HG03575 (cell line): ENCODE measurements around the gene HTRA1.

Experiments
- ATAC-seq: cut with Tn5 transposase; IDR thresholded peaks from one replicate; pipeline ENCODE4 v1.9.1; 2021; ENCODE audit not compliant: unreplicated experiment, insufficient number of reproducible peaks, low FRiP score; ENCODE audit errors: extremely low read depth

The HTRA1 gene

GRCh38 chr10:122468926-122469781, 7.8 kb downstream of the HTRA1 start:
- no peak for ATAC-seq

- ATAC-seq, result no peak
These were observed 8.5 kb downstream of the HTRA1 start for GRCh38 chr10:122469848-122470247.

- ATAC-seq, result no peak
These were observed 10.3 kb downstream of the HTRA1 start for GRCh38 chr10:122471531-122472177.

- no peak for ATAC-seq
These were observed 11.8 kb downstream of the HTRA1 start for GRCh38 chr10:122473116-122473515.

- no peak for ATAC-seq
These were observed 12.9 kb downstream of the HTRA1 start for GRCh38 chr10:122474131-122474818.

- ATAC-seq, result no peak
These were observed 13.7 kb downstream of the HTRA1 start for GRCh38 chr10:122475100-122475499.

- ATAC-seq, result no peak
These were observed 14.4 kb downstream of the HTRA1 start for GRCh38 chr10:122475591-122476332.

GRCh38 chr10:122476333-122476695, 15.0 kb downstream of the HTRA1 start:
- ATAC-seq, result no peak

GRCh38 chr10:122477436-122477835, 16.1 kb downstream of the HTRA1 start:
- no peak for ATAC-seq

- no peak for ATAC-seq
These were observed 17.6 kb downstream of the HTRA1 start for GRCh38 chr10:122478971-122479370.

- ATAC-seq, result no peak
These were observed 18.9 kb downstream of the HTRA1 start for GRCh38 chr10:122480146-122480833.

- ATAC-seq, result no peak
These were observed 20.1 kb downstream of the HTRA1 start for GRCh38 chr10:122481296-122482056.

GRCh38 chr10:122484276-122485060, 23.1 kb downstream of the HTRA1 start:
- no peak for ATAC-seq

GRCh38 chr10:122485670-122486069, 24.3 kb downstream of the HTRA1 start:
- ATAC-seq, result no peak

GRCh38 chr10:122486406-122487080, 25.2 kb downstream of the HTRA1 start:
- no peak for ATAC-seq

GRCh38 chr10:122487174-122487765, 25.9 kb downstream of the HTRA1 start:
- no peak for ATAC-seq
